H1 (cell line): ENCODE data around the gene AOPEP. TPM values are rescaled to one million over a fixed set of nuclear protein-coding genes. Genes with fewer than 3 reads are reported as not detected.

ENCODE experiments used
- CTCF ChIA-PET: fragments of 300-600 bp; sonication (Branson Sonifier 250); formaldehyde crosslinking; loops from one replicate; lab custom pipeline; 2021; ENCODE audit not compliant: partially characterized antibody; lab: Charles Lee
- POLR2A ChIA-PET: fragments of 300-600 bp; sonication (Branson Sonifier 250); formaldehyde crosslinking; loops from one replicate; lab custom pipeline; 2021; ENCODE audit warnings: inconsistent platforms; ENCODE audit not compliant: partially characterized antibody; lab: Charles Lee
- DNase-seq, 2 experiments: peaks; one replicate each; pipeline versions ENCODE4 v3.0.0 to v3.0.0-alpha.2; 2010 to 2022; ENCODE audit warnings: low spot score in 2 of 2, low read depth in 1 of 2, mixed read lengths in 1 of 2
- FAIRE-seq: peaks from 2 replicates; lab custom pipeline; 2011; peaks lifted over from hg19 to GRCh38; lab: Jason Lieb, UNC
- H2AFZ ChIP-seq: 2 replicates; pipeline ENCODE4 v1.8.1; 2012; ENCODE audit warnings: low read length, inconsistent platforms
- H2AK5ac ChIP-seq: 2 replicates; pipeline ENCODE4 v1.6.1; 2013; ENCODE audit warnings: low read depth, low read length
- H2BK120ac ChIP-seq: replicated peaks from 2 replicates; pipeline ENCODE3; 2013; ENCODE audit warnings: low read depth, low read length, inconsistent platforms
- H2BK12ac ChIP-seq: 2 replicates; pipeline ENCODE4 v1.6.1; 2013; ENCODE audit warnings: low read depth, low read length
- H2BK15ac ChIP-seq: 2 replicates; pipeline ENCODE4 v1.6.1; 2013; ENCODE audit warnings: low read length
- H2BK20ac ChIP-seq: 2 replicates; pipeline ENCODE4 v1.6.1; 2013; ENCODE audit warnings: low read length
- H2BK5ac ChIP-seq: 2 replicates; pipeline ENCODE4 v1.6.1; 2013; ENCODE audit warnings: low read depth, low read length
- H3K14ac ChIP-seq: 2 replicates; pipeline ENCODE4 v1.6.1; 2013; ENCODE audit warnings: inconsistent platforms; ENCODE audit not compliant: insufficient read length
- H3K18ac ChIP-seq: 2 replicates; pipeline ENCODE4 v1.6.1; 2013; ENCODE audit warnings: low read length; ENCODE audit errors: extremely low read depth
- H3K23ac ChIP-seq: 2 replicates; pipeline ENCODE4 v1.6.1; 2013; ENCODE audit warnings: inconsistent platforms; ENCODE audit not compliant: insufficient read length
- H3K23me2 ChIP-seq: 2 replicates; pipeline ENCODE4 v1.6.1; 2013; ENCODE audit warnings: low read depth, low read length
- H3K27ac ChIP-seq: 2 replicates; pipeline ENCODE4 v1.6.1; 2011; ENCODE audit warnings: low read depth, low read length, inconsistent platforms
- H3K27me3 ChIP-seq, 4 experiments: replicated peaks in 1 of 4; 1 replicate in 1 of 4; 2 replicates in 3 of 4; pipeline versions ENCODE4 v1.6.1 to v1.8.1; 2011 to 2013; ENCODE audit warnings: low read length in 3 of 4, mild to moderate bottlenecking in 3 of 4, inconsistent platforms in 2 of 4, mixed read lengths in 2 of 4, moderate library complexity in 1 of 4; ENCODE audit not compliant: control insufficient read depth in 3 of 4, insufficient read depth in 3 of 4; ENCODE audit errors: extremely low read depth in 1 of 4
- H3K36me3 ChIP-seq, 4 experiments: 2 replicates each; pipeline versions ENCODE4 v1.6.1 to v1.8.1; 2011 to 2013; ENCODE audit warnings: mild to moderate bottlenecking in 4 of 4, low read length in 3 of 4, moderate library complexity in 2 of 4, control low read depth in 1 of 4, inconsistent platforms in 1 of 4; ENCODE audit not compliant: insufficient read depth in 4 of 4, control insufficient read depth in 2 of 4
- H3K4ac ChIP-seq: replicated peaks from 2 replicates; pipeline ENCODE3; 2013; ENCODE audit warnings: low read length, low read depth, mixed read lengths, inconsistent platforms; ENCODE audit not compliant: insufficient read length
- H3K4me1 ChIP-seq, 4 experiments: replicated peaks in 1 of 4; 1 replicate in 1 of 4; 2 replicates in 3 of 4; pipeline versions ENCODE4 v1.6.1 to v1.8.1; 2011 to 2013; ENCODE audit warnings: low read length in 3 of 4, inconsistent platforms in 2 of 4, mixed read lengths in 1 of 4; ENCODE audit not compliant: insufficient read depth in 4 of 4, control insufficient read depth in 3 of 4
- H3K4me2 ChIP-seq, 2 experiments: 2 replicates each; pipeline versions ENCODE4 v1.6.1 to v1.8.1; 2011 to 2013; ENCODE audit warnings: low read depth in 2 of 2, low read length in 2 of 2, control low read depth in 1 of 2, inconsistent platforms in 1 of 2, mild to moderate bottlenecking in 1 of 2; ENCODE audit not compliant: insufficient read depth in 1 of 2
- H3K4me3 ChIP-seq, 4 experiments: fragments of 200-600, 300-600 bp in 1 of 4; sonication (generic), shearing (Covaris generic), sonication (Bioruptor Twin) in 1 of 4; 2 replicates each; pipeline versions ENCODE4 v1.5.1 to v1.8.1; 2011 to 2016; ENCODE audit warnings: low read length in 4 of 4, low read depth in 3 of 4, control low read depth in 2 of 4, inconsistent platforms in 2 of 4, mild to moderate bottlenecking in 2 of 4, mixed read lengths in 1 of 4, moderate library complexity in 1 of 4; ENCODE audit not compliant: insufficient read depth in 2 of 4; ENCODE audit errors: extremely low read depth in 1 of 4
- H3K56ac ChIP-seq: replicated peaks from 2 replicates; pipeline ENCODE3; 2013; ENCODE audit warnings: low read depth, mild to moderate bottlenecking, mixed read lengths, low read length, inconsistent platforms; ENCODE audit not compliant: insufficient read length
- H3K79me1 ChIP-seq: 2 replicates; pipeline ENCODE4 v1.6.1; 2013; ENCODE audit warnings: low read depth, low read length, control low read depth
- H3K79me2 ChIP-seq, 2 experiments: 2 replicates each; pipeline versions ENCODE4 v1.6.1 to v1.8.1; 2012 to 2013; ENCODE audit warnings: low read length in 2 of 2, mild to moderate bottlenecking in 2 of 2, inconsistent platforms in 1 of 2; ENCODE audit not compliant: insufficient read depth in 2 of 2, control insufficient read depth in 1 of 2
- H3K9ac ChIP-seq, 4 experiments: replicated peaks in 1 of 4; 1 replicate in 1 of 4; 2 replicates in 3 of 4; pipeline versions ENCODE4 v1.6.1 to v1.8.1; 2011 to 2013; ENCODE audit warnings: low read depth in 3 of 4, low read length in 3 of 4, control low read depth in 2 of 4, mild to moderate bottlenecking in 2 of 4, moderate library complexity in 2 of 4, inconsistent platforms in 1 of 4; ENCODE audit errors: extremely low read depth in 1 of 4
- H3K9me3 ChIP-seq, 2 experiments: 2 replicates each; pipeline versions ENCODE4 v1.6.1 to v1.8.1; 2012 to 2013; ENCODE audit warnings: mild to moderate bottlenecking in 2 of 2, moderate library complexity in 2 of 2, control low read depth in 1 of 2, inconsistent platforms in 1 of 2, low read depth in 1 of 2, low read length in 1 of 2, mixed read lengths in 1 of 2; ENCODE audit not compliant: insufficient read depth in 2 of 2
- H4K20me1 ChIP-seq, 2 experiments: replicated peaks in 1 of 2; 2 replicates each; pipeline versions ENCODE3 to v1.8.1; 2011 to 2013; ENCODE audit warnings: inconsistent platforms in 2 of 2, low read length in 2 of 2, mild to moderate bottlenecking in 1 of 2; ENCODE audit not compliant: insufficient read depth in 2 of 2, control insufficient read depth in 1 of 2
- H4K5ac ChIP-seq: 2 replicates; pipeline ENCODE4 v1.6.1; 2013; ENCODE audit warnings: low read length, low read depth, mixed read lengths, inconsistent platforms; ENCODE audit not compliant: insufficient read length
- H4K8ac ChIP-seq: 2 replicates; pipeline ENCODE4 v1.8.0; 2013; ENCODE audit warnings: mild to moderate bottlenecking, moderate library complexity, low read length, inconsistent platforms; ENCODE audit not compliant: insufficient read depth; ENCODE audit errors: extremely low read depth
- H4K91ac ChIP-seq: replicated peaks from 2 replicates; pipeline ENCODE3; 2013; ENCODE audit warnings: low read length, mixed read lengths, inconsistent platforms; ENCODE audit not compliant: insufficient read length
- ATF3 ChIP-seq: IDR thresholded peaks from 2 replicates; pipeline ENCODE4 v1.6.1; 2011; ENCODE audit warnings: low read depth, mild to moderate bottlenecking, low read length; ENCODE audit not compliant: insufficient read depth
- BRCA1 ChIP-seq: IDR thresholded peaks from 2 replicates; pipeline ENCODE4 v1.6.1; 2012; ENCODE audit warnings: low read depth, low read length, improper control_type of control experiment
- NRF1 ChIP-seq: IDR thresholded peaks from 2 replicates; pipeline ENCODE4 v1.6.1; 2011; ENCODE audit warnings: mild to moderate bottlenecking, low read depth, low read length, improper control_type of control experiment
- POLR2AphosphoS5 ChIP-seq: IDR thresholded peaks from 2 replicates; pipeline ENCODE4 v1.6.1; 2011; ENCODE audit warnings: low read depth, low read length
- SIX5 ChIP-seq: IDR thresholded peaks from 2 replicates; pipeline ENCODE4 v1.6.1; 2011; ENCODE audit warnings: mild to moderate bottlenecking, low read depth, low read length
- YY1 ChIP-seq: IDR thresholded peaks from 2 replicates; pipeline ENCODE4 v1.6.1; 2011; ENCODE audit warnings: low read depth, mild to moderate bottlenecking, low read length
- WGBS, 2 experiments: shearing (Covaris generic) in 1 of 2; methylation state at CpG; one replicate each; pipeline versions ENCODE4 v1.1.6 to v1.1.7; 2013 to 2015; ENCODE audit warnings: low lambda C conversion rate in 2 of 2, mixed read lengths in 2 of 2, inconsistent platforms in 1 of 2, low coverage in 1 of 2, missing lambda C conversion rate in 1 of 2; ENCODE audit not compliant: insufficient replicate concordance in 2 of 2, insufficient coverage in 1 of 2, insufficient read length in 1 of 2; ENCODE audit errors: extremely low coverage in 1 of 2, missing lambda C conversion rate in 1 of 2; 5-methylcytosine and 5-hydroxymethylcytosine counted together
- polyA plus RNA-seq, 7 experiments: library from polyadenylated mRNA; depleted of rRNA in 3 of 7; stranded (reverse) in 5 of 7; unstranded in 2 of 7; fragments of >200 nt in 5 of 7; fragments of 200-250 nt in 2 of 7; gene quantifications; 1 replicate in 5 of 7; 2 replicates in 1 of 7; 4 replicates in 1 of 7; pipeline versions ENCODE4 v1.2.1 to v1.2.3, GENCODE V29; 2011 to 2013; ENCODE audit warnings: missing spikeins in 2 of 7, mixed read lengths in 2 of 7
- total RNA-seq: library from RNA; stranded (reverse); fragmentation: NEBNext Ultra II Directional; extraction: Animal tissue kit (Norgen Biotek cat#: 25700); gene quantifications from 2 replicates; pipeline ENCODE4 v1.2.1, GENCODE V29; 2021
- TF ChIP-seq, protein P1 (sequence below): IDR thresholded peaks from 2 replicates; pipeline ENCODE4 v1.6.1; 2012; ENCODE audit warnings: low read length, inconsistent platforms

The AOPEP gene
- total and polyA plus RNA-seq, 2 of the 8 experiments (the other 6 are each of a cell fraction or from before 2014, with no cell fraction given), result 6.1 to 14.3 TPM

DNA sequence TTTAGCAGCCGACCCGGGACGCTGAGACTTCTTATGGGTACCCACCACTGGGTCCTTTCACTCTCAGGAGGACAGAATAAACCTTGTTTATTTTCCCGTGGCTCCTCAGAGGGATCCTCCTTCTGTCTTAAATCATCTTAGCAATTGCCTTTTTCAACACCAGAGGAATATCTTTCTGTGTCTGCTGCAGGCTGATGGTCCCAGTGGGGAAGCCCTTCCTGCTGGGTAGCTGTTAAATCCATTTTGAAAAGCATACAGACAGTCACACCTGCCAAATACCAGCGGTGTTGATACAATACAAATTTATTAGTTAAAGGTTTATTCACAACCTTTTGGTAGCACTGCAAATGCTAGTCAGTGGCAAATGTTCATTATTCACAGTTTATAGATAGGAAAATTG lies 222.9 kb downstream of the AOPEP start:
- no peak for FAIRE-seq
- no peak overlapping the region for H3K9ac ChIP-seq
- ChIA-PET CTCF (interaction anchor here (2.8 kb wide), 1 partner anchor 31 kb away, joined by 9 read pairs; no protein-coding TSS in a partner anchor), POLR2A (no interaction called here)
- H2BK120ac ChIP-seq, result no peak overlapping the region
- no peak overlapping the region for H4K5ac ChIP-seq
- H3K79me1 ChIP-seq, result no peaks in the 10 kb centered on the region; the same call in none of the 2 replicates
- H3K27me3 ChIP-seq, result no peaks in the 10 kb centered on the region
- WGBS, 2 experiments, result 60% methylated on average over 5 of the region's 5 CpGs; no CpG with 5 or more reads in 1 of the 2 experiments
- H2BK12ac ChIP-seq, result no peak overlapping the region
- no peak overlapping the region for H4K8ac ChIP-seq
- no peak overlapping the region for H3K56ac ChIP-seq
- no peaks in the 10 kb centered on the region for H3K36me3 ChIP-seq
- H3K18ac ChIP-seq, result no peak overlapping the region
- DNase-seq, result no peak
- no peaks in the 10 kb centered on the region for H3K23me2 ChIP-seq
- no peak overlapping the region for H2BK20ac ChIP-seq
- no peak for TF ChIP-seq YY1
- no peak for TF ChIP-seq ATF3
- TF ChIP-seq NRF1, result no peak
- TF ChIP-seq BRCA1, result no peak
- TF ChIP-seq SIX5, result no peak
- TF ChIP-seq, protein P1, sequence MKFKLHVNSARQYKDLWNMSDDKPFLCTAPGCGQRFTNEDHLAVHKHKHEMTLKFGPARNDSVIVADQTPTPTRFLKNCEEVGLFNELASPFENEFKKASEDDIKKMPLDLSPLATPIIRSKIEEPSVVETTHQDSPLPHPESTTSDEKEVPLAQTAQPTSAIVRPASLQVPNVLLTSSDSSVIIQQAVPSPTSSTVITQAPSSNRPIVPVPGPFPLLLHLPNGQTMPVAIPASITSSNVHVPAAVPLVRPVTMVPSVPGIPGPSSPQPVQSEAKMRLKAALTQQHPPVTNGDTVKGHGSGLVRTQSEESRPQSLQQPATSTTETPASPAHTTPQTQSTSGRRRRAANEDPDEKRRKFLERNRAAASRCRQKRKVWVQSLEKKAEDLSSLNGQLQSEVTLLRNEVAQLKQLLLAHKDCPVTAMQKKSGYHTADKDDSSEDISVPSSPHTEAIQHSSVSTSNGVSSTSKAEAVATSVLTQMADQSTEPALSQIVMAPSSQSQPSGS, result no peak
- TF ChIP-seq POLR2AphosphoS5, result no peak
- no peak overlapping the region for H3K27ac ChIP-seq
- H2BK5ac ChIP-seq, result no peak overlapping the region
- no peak overlapping the region for H4K91ac ChIP-seq
- H3K4me3 ChIP-seq, result no peak overlapping the region
- peaks cover 15 to 35% (median 22%) of the 10 kb centered on the region in 4 experiments for H3K4me1 ChIP-seq
- no peaks in the 10 kb centered on the region for H3K9me3 ChIP-seq
- H4K20me1 ChIP-seq, result no peaks in the 10 kb centered on the region
- no peak overlapping the region for H2AFZ ChIP-seq
- no peak overlapping the region for H3K23ac ChIP-seq
- no peaks in the 10 kb centered on the region for H3K79me2 ChIP-seq
- H2BK15ac ChIP-seq, result no peak overlapping the region
- H3K4ac ChIP-seq, result no peak overlapping the region
- no peak overlapping the region for H2AK5ac ChIP-seq
- H3K14ac ChIP-seq, result no peak overlapping the region
- no peak overlapping the region; a peak in 1 of 4 replicates for H3K4me2 ChIP-seq
